Hematopoietic multipotent progenitor cell treated with erythropoietin and hydrocortisone succinate and interleukin-3 and kit ligand, for 6 days (in vitro differentiated cells): ENCODE measurements around the gene SHBG.

ENCODE experiments used
- DNase-seq: peaks from one replicate; pipeline ENCODE4 v3.0.0-alpha.2; 2015

The SHBG gene

GRCh38 chr17:7650509-7651096, 20.7 kb downstream of the SHBG start, which contains the start of gene ATP1B2:
TSS of gene ATP1B2 (plus strand) at chr17:7650926. CDS start at chr17:7651519, 593 bp downstream.
- DNase-seq = peak; percentile 100

GRCh38 chr17:7651097-7651664, 21.2 kb downstream of the SHBG start:
- DNase-seq = no peak

GRCh38 chr17:7651665-7652387, 21.9 kb downstream of the SHBG start:
- no peak for DNase-seq

GRCh38 chr17:7652388-7653356, 22.7 kb downstream of the SHBG start:
- DNase-seq = no peak

- no peak for DNase-seq
These were observed 25.1 kb downstream of the SHBG start for GRCh38 chr17:7654832-7655540.

GRCh38 chr17:7655541-7655840, 25.6 kb downstream of the SHBG start:
- no peak for DNase-seq

GRCh38 chr17:7656958-7657609, 27.1 kb downstream of the SHBG start:
- DNase-seq = no peak

- no peak for DNase-seq
These were observed 37.9 kb downstream of the SHBG start for GRCh38 chr17:7667656-7668406.

- no peak for DNase-seq
These were observed 38.5 kb downstream of the SHBG start for GRCh38 chr17:7668482-7668881.

- DNase-seq = peak; percentile 63
These were observed 43.3 kb downstream of the SHBG start for GRCh38 chr17:7673239-7673638.

GRCh38 chr17:7674934-7675333, 45.0 kb downstream of the SHBG start:
- no peak for DNase-seq

GRCh38 chr17:7676533-7676932, 46.6 kb downstream of the SHBG start:
- no peak for DNase-seq

- DNase-seq = no peak
These were observed 47.6 kb downstream of the SHBG start for GRCh38 chr17:7677388-7678067.
